Measurements from ENCODE around the gene FOSL1. TPM values are rescaled to one million over a fixed set of nuclear protein-coding genes. Genes with fewer than 3 reads are reported as not detected.

The FOSL1 gene
- total RNA-seq, 1 experiment from 2014 or later: 20.5 TPM

GRCh38 chr11:65919141-65919572 is 19.0 kb upstream of the FOSL1 start, which contains the start of gene DRAP1 (continued):
- TF ChIP-seq, protein P1, sequence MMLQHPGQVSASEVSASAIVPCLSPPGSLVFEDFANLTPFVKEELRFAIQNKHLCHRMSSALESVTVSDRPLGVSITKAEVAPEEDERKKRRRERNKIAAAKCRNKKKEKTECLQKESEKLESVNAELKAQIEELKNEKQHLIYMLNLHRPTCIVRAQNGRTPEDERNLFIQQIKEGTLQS (CRISPR knock-in tag; conservative IDR thresholded peaks at IDR 0.05): no peak
- TF ChIP-seq SOX15 (CRISPR knock-in tag; IDR thresholded peaks at IDR 0.05): no peak
- no peak for TF ChIP-seq HMGA2 (CRISPR knock-in tag; IDR thresholded peaks at IDR 0.05)
- no peak for TF ChIP-seq JUN (CRISPR knock-in tag; IDR thresholded peaks at IDR 0.05)
- no peak for TF ChIP-seq EMX1 (CRISPR knock-in tag; IDR thresholded peaks at IDR 0.05)
- 0 out of 2 replicates have a peak, but pooled peaks have one; percentile 16 for TF ChIP-seq NFYB (CRISPR knock-in tag; conservative IDR thresholded peaks at IDR 0.05; ENCODE audit: low read depth)
- 0 out of 2 replicates have a peak, but pooled peaks have one; percentile 38 for TF ChIP-seq IRF1 (CRISPR knock-in tag; IDR thresholded peaks at IDR 0.05)
- TF ChIP-seq ZNF671 (CRISPR knock-in tag; IDR thresholded peaks at IDR 0.05): no peak
- no peak for TF ChIP-seq ZNF425 (CRISPR knock-in tag; conservative IDR thresholded peaks at IDR 0.05)
- no peak for TF ChIP-seq MXD4 (CRISPR knock-in tag; IDR thresholded peaks at IDR 0.05; ENCODE audit: borderline replicate concordance)

- POLR2A ChIA-PET: interaction anchor here (1.1 to 1.6 kb wide), 3 partner anchors 27 to 60 kb away, joined by 3 to 12 read pairs (median 4); partner anchors contain the start of genes CCDC85B, CFL1 and FIBP
- Mint-ChIP-seq H3K4me1 (peaks cover 18% of the 10 kb centered on the region), H3K27me3 (ENCODE audit: low read depth) (peaks cover 3% of the 10 kb centered on the region; the same call in 1 of the 2 replicates), H3K36me3 (peaks cover 12% of the 10 kb centered on the region), H3K27ac (peak within 1 kb of the TSS; percentile 11), H3K4me3 (peak within 1 kb of the TSS; percentile 83), H3K9me3 (no peaks in the 10 kb centered on the region)
- DNase-seq (ENCODE audit: low spot score) (peak; percentile 32), ATAC-seq (peak; percentile 9)
- CTCF ChIA-PET: interaction anchor here (1.0 to 2.3 kb wide), 5 partner anchors 14 to 104 kb away, joined by 3 to 23 read pairs (median 3); partner anchors contain the start of genes CCDC85B and FIBP
- TF ChIP-seq CBFB (CRISPR knock-in tag; IDR thresholded peaks at IDR 0.05; ENCODE audit: low read depth): peak; percentile 6; the same call in 1 of the 2 replicates
- TF ChIP-seq, protein P2, sequence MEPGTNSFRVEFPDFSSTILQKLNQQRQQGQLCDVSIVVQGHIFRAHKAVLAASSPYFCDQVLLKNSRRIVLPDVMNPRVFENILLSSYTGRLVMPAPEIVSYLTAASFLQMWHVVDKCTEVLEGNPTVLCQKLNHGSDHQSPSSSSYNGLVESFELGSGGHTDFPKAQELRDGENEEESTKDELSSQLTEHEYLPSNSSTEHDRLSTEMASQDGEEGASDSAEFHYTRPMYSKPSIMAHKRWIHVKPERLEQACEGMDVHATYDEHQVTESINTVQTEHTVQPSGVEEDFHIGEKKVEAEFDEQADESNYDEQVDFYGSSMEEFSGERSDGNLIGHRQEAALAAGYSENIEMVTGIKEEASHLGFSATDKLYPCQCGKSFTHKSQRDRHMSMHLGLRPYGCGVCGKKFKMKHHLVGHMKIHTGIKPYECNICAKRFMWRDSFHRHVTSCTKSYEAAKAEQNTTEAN (CRISPR knock-in tag; IDR thresholded peaks at IDR 0.05): 0 out of 2 replicates have a peak, but pooled peaks have one; percentile 40
- TF ChIP-seq MYBL2 (CRISPR knock-in tag; IDR thresholded peaks at IDR 0.05): no peak
- TF ChIP-seq SOX15 (CRISPR knock-in tag; IDR thresholded peaks at IDR 0.05): no peak
- TF ChIP-seq, protein P3, sequence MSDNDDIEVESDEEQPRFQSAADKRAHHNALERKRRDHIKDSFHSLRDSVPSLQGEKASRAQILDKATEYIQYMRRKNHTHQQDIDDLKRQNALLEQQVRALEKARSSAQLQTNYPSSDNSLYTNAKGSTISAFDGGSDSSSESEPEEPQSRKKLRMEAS (CRISPR knock-in tag; IDR thresholded peaks at IDR 0.05): peak; percentile 2; the same call in 1 of the 2 replicates
- TF ChIP-seq NR2C2 (CRISPR knock-in tag; IDR thresholded peaks at IDR 0.05): no peak
- 0 out of 2 replicates have a peak, but pooled peaks have one; percentile 10 for TF ChIP-seq TP53 (CRISPR knock-in tag; IDR thresholded peaks at IDR 0.05)
- peak; percentile 20; the same call in 1 of the 2 replicates for TF ChIP-seq OVOL2 (CRISPR knock-in tag; IDR thresholded peaks at IDR 0.05; ENCODE audit: borderline replicate concordance)
Measured at GRCh38 chr11:65918211-65919140, 18.3 kb upstream of the FOSL1 start, which contains the start of gene C11orf68. TSS of gene C11orf68 (minus strand) at chr11:65919062. CDS start at chr11:65919031, 31 bp downstream.
